Measurements from ENCODE around the gene NEURL1. TPM values are rescaled to one million over a fixed set of nuclear protein-coding genes. Genes with fewer than 3 reads are reported as not detected.

The NEURL1 gene
- total RNA-seq, 4 donors from 2014 or later: 67.6 to 147 (median 110) TPM

GRCh38 chr10:103610921-103611511, 117.5 kb downstream of the NEURL1 start:
- no peak for TF ChIP-seq POLR2A (IDR thresholded peaks at IDR 0.05)
- TF ChIP-seq CTCF (IDR thresholded peaks at IDR 0.05 in 4 of 5, conservative IDR thresholded peaks at IDR 0.05 in 1 of 5): no peak
- no peak for ATAC-seq
- in situ Hi-C loops (cut with MboI; ENCODE audit: low sequenced_read_pairs in 4 of 4): no loop called here

GRCh38 chr10:103612462-103613365, 119.2 kb downstream of the NEURL1 start:
- intact Hi-C loops (cut with DNase I; ENCODE audit: low total_unique reads): no loop called here
- Histone ChIP-seq H3K27ac (peak overlapping the region; percentile 55 to 76 (median 70)), H3K36me3 (no peaks in the 10 kb centered on the region), H3K4me1 (peaks cover 74 to 77% of the 10 kb centered on the region in 2 donors), H3K9me3 (no peaks in the 10 kb centered on the region), H3K27me3 (no peaks in the 10 kb centered on the region), H3K4me3 (no peak overlapping the region)
- TF ChIP-seq CTCF (IDR thresholded peaks at IDR 0.05 in 4 of 5, conservative IDR thresholded peaks at IDR 0.05 in 1 of 5): no peak
- no peak for TF ChIP-seq POLR2A (IDR thresholded peaks at IDR 0.05)
- in situ Hi-C loops (cut with MboI; ENCODE audit: low sequenced_read_pairs in 4 of 4): no loop called here
- DNase-seq: peak; percentile 43 to 63
- ATAC-seq: peak; percentile 24 to 50

More at GRCh38 chr10:103610921-103611511, 117.5 kb downstream of the NEURL1 start:
- H3K27ac ChIP-seq: peak overlapping the region; percentile 20 to 71 (median 50)
- no peak for DNase-seq
- intact Hi-C loops (cut with DNase I; ENCODE audit: low total_unique reads): no loop called here
- no peaks in the 10 kb centered on the region for H3K9me3 ChIP-seq
- H3K4me1 ChIP-seq: peaks cover 57 to 60% of the 10 kb centered on the region in 2 donors
- H3K27me3 ChIP-seq: no peaks in the 10 kb centered on the region
- H3K4me3 ChIP-seq: no peak overlapping the region
- H3K36me3 ChIP-seq: no peaks in the 10 kb centered on the region

- H3K4me3 ChIP-seq: no peak overlapping the region
- peak; percentile 53 to 84 for DNase-seq
- H3K27ac ChIP-seq: peak overlapping the region; percentile 1 to 76 (median 70)
- H3K9me3 ChIP-seq: no peaks in the 10 kb centered on the region
- H3K27me3 ChIP-seq: no peaks in the 10 kb centered on the region
- no peaks in the 10 kb centered on the region for H3K36me3 ChIP-seq
- ATAC-seq: peak; percentile 76 to 80
- H3K4me1 ChIP-seq: peaks cover 83 to 86% of the 10 kb centered on the region in 2 donors
- in situ Hi-C loops (cut with MboI; ENCODE audit: low sequenced_read_pairs in 4 of 4) (no loop called here), intact Hi-C loops (cut with DNase I; ENCODE audit: low total_unique reads) (no loop called here)
- TF ChIP-seq POLR2A (IDR thresholded peaks at IDR 0.05) (no peak), CTCF (IDR thresholded peaks at IDR 0.05 in 4 of 5, conservative IDR thresholded peaks at IDR 0.05 in 1 of 5) (no peak)
Measured at GRCh38 chr10:103613616-103614015, 120.1 kb downstream of the NEURL1 start.

- in situ Hi-C loops (cut with MboI; ENCODE audit: low sequenced_read_pairs in 4 of 4): no loop called here
- Histone ChIP-seq H3K4me1 (peaks cover 92 to 95% of the 10 kb centered on the region in 2 donors), H3K4me3 (no peak overlapping the region), H3K36me3 (no peaks in the 10 kb centered on the region), H3K9me3 (no peaks in the 10 kb centered on the region), H3K27ac (peak overlapping the region; percentile 1 to 76 (median 42)), H3K27me3 (no peaks in the 10 kb centered on the region)
- ATAC-seq: no peak
- no peak for TF ChIP-seq CTCF (IDR thresholded peaks at IDR 0.05 in 4 of 5, conservative IDR thresholded peaks at IDR 0.05 in 1 of 5)
- no peak for TF ChIP-seq POLR2A (IDR thresholded peaks at IDR 0.05)
- no peak for DNase-seq
- intact Hi-C loops (cut with DNase I; ENCODE audit: low total_unique reads): no loop called here
Measured at GRCh38 chr10:103614306-103615158, 121.0 kb downstream of the NEURL1 start.
